ENCODE data around the gene STT3A. TPM values are rescaled to one million over a fixed set of nuclear protein-coding genes. Genes with fewer than 3 reads are reported as not detected.
A peak's percentile ranks its signal among the peaks of the same experiment; 100 is the strongest.

Gene STT3A
- total and polyA plus RNA-seq, 4 donors, result 47.5 to 176 (median 130) TPM

GRCh38 chr11:125554038-125554437 lies 38.6 kb upstream of the STT3A start:
- no peak for TF ChIP-seq FOXA1 (IDR thresholded peaks at IDR 0.05)
- TF ChIP-seq EGR1 (IDR thresholded peaks at IDR 0.05; ENCODE audit: low read depth in 2 of 2), result no peak
- TF ChIP-seq MAX (IDR thresholded peaks at IDR 0.05), result no peak
- peak; percentile 13 to 20 for TF ChIP-seq RAD21 (IDR thresholded peaks at IDR 0.05)
- peak; percentile 7 for TF ChIP-seq CTCF (IDR thresholded peaks at IDR 0.05; ENCODE audit: low read depth, low read length, missing input control)
- Histone ChIP-seq H3K4me1 (ENCODE audit: control insufficient read depth in 4 of 4, insufficient read depth in 4 of 4, low read length in 3 of 4) (no peaks in the 10 kb centered on the region), H3K9me3 (ENCODE audit: control insufficient read depth in 4 of 4, low read length in 3 of 4) (peaks cover 17 to 29% (median 21%) of the 10 kb centered on the region in 4 donors), H3K9ac (ENCODE audit: low read depth in 1 of 2, low read length in 2 of 2) (no peak overlapping the region), H3K36me3 (ENCODE audit: control insufficient read depth in 4 of 4, insufficient read depth in 3 of 4, low read depth in 1 of 4, low read length in 3 of 4) (no peaks in the 10 kb centered on the region), H3K27ac (ENCODE audit: low read depth in 1 of 2, low read length in 2 of 2) (no peak overlapping the region), H3K4me3 (ENCODE audit: low read depth in 1 of 3, low read length in 3 of 3) (peak overlapping the region in 2 of 3 donors; percentile 12 to 16), H3K27me3 (ENCODE audit: control insufficient read depth in 4 of 4, insufficient read depth in 4 of 4, low read length in 3 of 4) (no peaks in the 10 kb centered on the region)
- 81% methylated on average over 3 of the region's 3 CpGs for WGBS
- DNase-seq (ENCODE audit: low spot score), result no peak

GRCh38 chr11:125559888-125560287 lies 32.8 kb upstream of the STT3A start:
- no peak for TF ChIP-seq TAF1 (conservative IDR thresholded peaks at IDR 0.05)
- no peak for TF ChIP-seq ATF3 (IDR thresholded peaks at IDR 0.05)
- no peak for TF ChIP-seq EGR1 (IDR thresholded peaks at IDR 0.05; ENCODE audit: low read depth in 2 of 2)
- no peak for TF ChIP-seq HNF4A (conservative IDR thresholded peaks at IDR 0.05)
- no peak for TF ChIP-seq REST (IDR thresholded peaks at IDR 0.05)
- TF ChIP-seq JUND (IDR thresholded peaks at IDR 0.05), result no peak
- TF ChIP-seq RXRA (IDR thresholded peaks at IDR 0.05), result no peak
- no peak for TF ChIP-seq GABPA (IDR thresholded peaks at IDR 0.05 in 1 of 2, conservative IDR thresholded peaks at IDR 0.05 in 1 of 2)
- TF ChIP-seq SP1 (IDR thresholded peaks at IDR 0.05), result no peak
- no peak for TF ChIP-seq NR2F2 (IDR thresholded peaks at IDR 0.05)
- TF ChIP-seq YY1 (IDR thresholded peaks at IDR 0.05), result no peak
- TF ChIP-seq ZBTB33 (IDR thresholded peaks at IDR 0.05), result no peak
- TF ChIP-seq FOXA2 (IDR thresholded peaks at IDR 0.05), result no peak
- TF ChIP-seq HNF4G (IDR thresholded peaks at IDR 0.05), result no peak
- TF ChIP-seq MAX (IDR thresholded peaks at IDR 0.05), result no peak
- no peak for TF ChIP-seq FOXA1 (IDR thresholded peaks at IDR 0.05)
- DNase-seq (ENCODE audit: low spot score), result no peak

More at GRCh38 chr11:125559888-125560287, 32.8 kb upstream of the STT3A start:
- Histone ChIP-seq H3K27me3 (ENCODE audit: control insufficient read depth in 4 of 4, insufficient read depth in 4 of 4, low read length in 3 of 4) (no peaks in the 10 kb centered on the region), H3K9ac (ENCODE audit: low read depth in 1 of 2, low read length in 2 of 2) (no peak overlapping the region), H3K4me1 (ENCODE audit: control insufficient read depth in 4 of 4, insufficient read depth in 4 of 4, low read length in 3 of 4) (peaks cover 0 to 12% (median 9%) of the 10 kb centered on the region in 4 donors), H3K27ac (ENCODE audit: low read depth in 1 of 2, low read length in 2 of 2) (no peak overlapping the region), H3K9me3 (ENCODE audit: control insufficient read depth in 4 of 4, low read length in 3 of 4) (peaks cover 0 to 5% (median 1%) of the 10 kb centered on the region in 4 donors), H3K36me3 (ENCODE audit: control insufficient read depth in 4 of 4, insufficient read depth in 3 of 4, low read depth in 1 of 4, low read length in 3 of 4) (no peaks in the 10 kb centered on the region), H3K4me3 (ENCODE audit: low read depth in 1 of 3, low read length in 3 of 3) (no peak overlapping the region)
- 93% methylated on average over 3 of the region's 3 CpGs for WGBS

All from liver (tissue), 9 donors.